WTC11 (cell line): ENCODE data around the gene RPTOR. TPM values are rescaled to one million over a fixed set of nuclear protein-coding genes. Genes with fewer than 3 reads are reported as not detected.
A peak's percentile ranks its signal among the peaks of the same experiment; 100 is the strongest.

Source experiments
- ATAC-seq: fragments of 200-7000 bp; cut with Tn5 transposase; 2 replicates; pipeline ENCODE4 v1.10.0; 2021; ENCODE audit warnings: mild to moderate bottlenecking, moderate library complexity
- CTCF ChIA-PET: fragments of 300-600 bp; sonication (Branson Sonifier 250); formaldehyde crosslinking; loops from one replicate; lab custom pipeline; 2021; ENCODE audit warnings: antibody characterized with exemption; lab: Charles Lee
- POLR2A ChIA-PET: fragments of 350-600 bp; sonication (Branson Sonifier 250); formaldehyde crosslinking; loops from one replicate; lab custom pipeline; 2021; ENCODE audit warnings: antibody characterized with exemption; lab: Charles Lee
- DNase-seq: peaks from one replicate; pipeline ENCODE4 v3.0.0; 2021; ENCODE audit warnings: low spot score
- H3K27ac Mint-ChIP-seq: 2 replicates; pipeline ENCODE4 v1.8.0; 2021; ENCODE audit warnings: mixed read lengths
- H3K27me3 Mint-ChIP-seq: 2 replicates; pipeline ENCODE4 v1.8.0; 2021; ENCODE audit warnings: low read depth, mild to moderate bottlenecking, moderate library complexity, mixed read lengths
- H3K36me3 Mint-ChIP-seq: 2 replicates; pipeline ENCODE4 v1.8.0; 2021; ENCODE audit warnings: mixed read lengths
- H3K4me1 Mint-ChIP-seq: 2 replicates; pipeline ENCODE4 v1.8.0; 2022; ENCODE audit warnings: mixed read lengths
- H3K4me3 Mint-ChIP-seq: 2 replicates; pipeline ENCODE4 v1.8.0; 2021; ENCODE audit warnings: mild to moderate bottlenecking, moderate library complexity, mixed read lengths
- H3K9me3 Mint-ChIP-seq: 2 replicates; pipeline ENCODE4 v1.8.0; 2021; ENCODE audit warnings: mixed read lengths
- AFF4 ChIP-seq: sonication (generic); formaldehyde crosslinking; IDR thresholded peaks from 2 replicates; pipeline ENCODE4 v1.8.1; 2023; ENCODE audit warnings: mild to moderate bottlenecking, missing genetic modification reagents, borderline replicate concordance
- ATF3 ChIP-seq: sonication (generic); formaldehyde crosslinking; conservative IDR thresholded peaks from 2 replicates; pipeline ENCODE4 v1.8.1; 2022; ENCODE audit warnings: mild to moderate bottlenecking, missing genetic modification reagents
- ATF6 ChIP-seq: sonication (generic); formaldehyde crosslinking; IDR thresholded peaks from 2 replicates; pipeline ENCODE4 v1.8.1; 2023; ENCODE audit warnings: mild to moderate bottlenecking, missing genetic modification reagents
- IRF2 ChIP-seq: sonication (generic); formaldehyde crosslinking; IDR thresholded peaks from 2 replicates; pipeline ENCODE4 v1.8.0; 2022; ENCODE audit warnings: low read depth, missing genetic modification reagents, borderline replicate concordance
- KAT7 ChIP-seq: sonication (generic); formaldehyde crosslinking; IDR thresholded peaks from 2 replicates; pipeline ENCODE4 v1.8.1; 2023; ENCODE audit warnings: missing genetic modification reagents, mild to moderate bottlenecking, borderline replicate concordance
- PRRX2 ChIP-seq: fragments of 250-450 bp; sonication (Bioruptor Pico); IDR thresholded peaks from 2 replicates; pipeline ENCODE4 v1.8.0; 2021; ENCODE audit warnings: mild to moderate bottlenecking
- TEAD4 ChIP-seq: sonication (generic); formaldehyde crosslinking; IDR thresholded peaks from 2 replicates; pipeline ENCODE4 v1.8.0; 2022; ENCODE audit warnings: mild to moderate bottlenecking, missing genetic modification reagents
- ZNF416 ChIP-seq: fragments of 250-450 bp; sonication (Bioruptor Pico); IDR thresholded peaks from 2 replicates; pipeline ENCODE4 v1.9.0; 2021; ENCODE audit warnings: mild to moderate bottlenecking, inconsistent platforms
- total RNA-seq: library from RNA; stranded (reverse); gene quantifications from 3 replicates; pipeline ENCODE4 v1.2.3, GENCODE V29; 2021
- TF ChIP-seq, protein P1 (sequence below): fragments of 250-450 bp; sonication (Bioruptor Pico); conservative IDR thresholded peaks from 2 replicates; pipeline ENCODE4 v1.9.0; 2021; ENCODE audit warnings: mild to moderate bottlenecking
- TF ChIP-seq, protein P2 (sequence below): sonication (generic); formaldehyde crosslinking; IDR thresholded peaks from 2 replicates; pipeline ENCODE4 v1.8.1; 2022; ENCODE audit warnings: mild to moderate bottlenecking, moderate library complexity, missing genetic modification reagents
- TF ChIP-seq, protein P3 (sequence below): fragments of 250-450 bp; sonication (Bioruptor Pico); IDR thresholded peaks from 2 replicates; pipeline ENCODE4 v1.9.0; 2021; ENCODE audit warnings: mild to moderate bottlenecking
- TF ChIP-seq, protein P4 (sequence below): sonication (generic); formaldehyde crosslinking; IDR thresholded peaks from 2 replicates; pipeline ENCODE4 v1.8.1; 2023; ENCODE audit warnings: mild to moderate bottlenecking, moderate library complexity, missing genetic modification reagents
- TF ChIP-seq, protein P5 (sequence below): sonication (generic); formaldehyde crosslinking; IDR thresholded peaks from 2 replicates; pipeline ENCODE4 v1.8.1; 2022; ENCODE audit warnings: missing genetic modification reagents, borderline replicate concordance
- TF ChIP-seq, protein P6 (sequence below): sonication (generic); formaldehyde crosslinking; IDR thresholded peaks from 2 replicates; pipeline ENCODE4 v1.8.0; 2023; ENCODE audit warnings: mild to moderate bottlenecking, missing genetic modification reagents

Gene RPTOR
- total RNA-seq, 1 experiment from 2014 or later: 41.0 TPM

DNA sequence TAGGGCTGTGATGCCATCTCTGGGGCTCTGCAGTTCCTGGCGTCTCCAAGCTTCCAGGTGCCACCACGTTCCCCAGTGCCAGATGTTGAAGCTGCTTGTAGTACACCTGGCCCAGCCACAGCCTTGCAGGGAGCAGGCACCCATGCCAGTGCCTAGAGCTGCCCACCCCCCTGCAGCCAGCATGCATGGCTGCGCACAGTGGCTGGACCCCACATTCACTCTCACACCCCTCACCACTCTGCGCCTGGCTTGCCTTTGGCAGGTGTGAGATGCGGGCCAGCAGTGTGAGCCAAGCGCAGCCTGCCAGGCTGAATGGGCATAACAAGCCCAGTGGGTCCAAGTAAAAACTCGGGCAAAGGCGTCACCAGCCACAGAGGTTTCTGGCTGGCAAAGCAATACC is 371.6 kb downstream of the RPTOR start:
- TF ChIP-seq, protein P1, sequence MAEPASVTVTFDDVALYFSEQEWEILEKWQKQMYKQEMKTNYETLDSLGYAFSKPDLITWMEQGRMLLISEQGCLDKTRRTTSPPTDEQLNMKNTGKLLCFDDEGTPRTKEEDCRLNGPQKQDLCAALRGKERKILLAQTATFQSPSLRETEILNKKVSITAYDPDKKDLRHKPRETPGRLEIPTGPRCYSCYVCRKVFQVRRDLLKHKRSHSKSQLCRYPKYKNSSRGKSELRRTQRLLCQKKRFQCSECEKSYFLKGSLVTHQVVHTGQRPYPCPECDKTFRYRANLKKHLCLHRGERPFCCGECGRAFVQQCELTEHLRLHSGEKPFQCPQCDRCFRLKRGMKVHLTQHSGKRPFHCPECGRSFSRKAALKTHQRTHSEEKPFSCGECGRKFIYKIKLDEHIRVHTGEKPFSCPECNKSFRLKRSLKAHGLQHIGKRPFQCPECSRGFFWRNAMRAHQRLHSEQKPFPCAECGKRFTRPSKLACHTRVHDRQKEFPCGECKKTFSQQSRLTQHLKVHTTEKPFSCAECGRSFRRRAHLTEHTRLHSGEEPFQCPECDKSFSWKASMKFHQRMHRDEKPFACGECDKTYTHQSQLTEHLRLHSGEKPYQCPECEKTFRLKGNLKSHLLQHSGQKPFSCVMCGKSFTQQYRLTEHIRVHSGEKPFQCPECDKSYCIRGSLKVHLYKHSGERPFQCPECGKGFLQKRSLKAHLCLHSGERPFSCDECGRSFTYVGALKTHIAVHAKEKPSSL (CRISPR knock-in tag): no peak
- TF ChIP-seq, protein P2, sequence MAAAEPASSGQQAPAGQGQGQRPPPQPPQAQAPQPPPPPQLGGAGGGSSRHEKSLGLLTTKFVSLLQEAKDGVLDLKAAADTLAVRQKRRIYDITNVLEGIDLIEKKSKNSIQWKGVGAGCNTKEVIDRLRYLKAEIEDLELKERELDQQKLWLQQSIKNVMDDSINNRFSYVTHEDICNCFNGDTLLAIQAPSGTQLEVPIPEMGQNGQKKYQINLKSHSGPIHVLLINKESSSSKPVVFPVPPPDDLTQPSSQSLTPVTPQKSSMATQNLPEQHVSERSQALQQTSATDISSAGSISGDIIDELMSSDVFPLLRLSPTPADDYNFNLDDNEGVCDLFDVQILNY (CRISPR knock-in tag): no peak
- TF ChIP-seq, protein P3, sequence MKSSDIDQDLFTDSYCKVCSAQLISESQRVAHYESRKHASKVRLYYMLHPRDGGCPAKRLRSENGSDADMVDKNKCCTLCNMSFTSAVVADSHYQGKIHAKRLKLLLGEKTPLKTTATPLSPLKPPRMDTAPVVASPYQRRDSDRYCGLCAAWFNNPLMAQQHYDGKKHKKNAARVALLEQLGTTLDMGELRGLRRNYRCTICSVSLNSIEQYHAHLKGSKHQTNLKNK (CRISPR knock-in tag): no peak
- TF ChIP-seq, protein P4, sequence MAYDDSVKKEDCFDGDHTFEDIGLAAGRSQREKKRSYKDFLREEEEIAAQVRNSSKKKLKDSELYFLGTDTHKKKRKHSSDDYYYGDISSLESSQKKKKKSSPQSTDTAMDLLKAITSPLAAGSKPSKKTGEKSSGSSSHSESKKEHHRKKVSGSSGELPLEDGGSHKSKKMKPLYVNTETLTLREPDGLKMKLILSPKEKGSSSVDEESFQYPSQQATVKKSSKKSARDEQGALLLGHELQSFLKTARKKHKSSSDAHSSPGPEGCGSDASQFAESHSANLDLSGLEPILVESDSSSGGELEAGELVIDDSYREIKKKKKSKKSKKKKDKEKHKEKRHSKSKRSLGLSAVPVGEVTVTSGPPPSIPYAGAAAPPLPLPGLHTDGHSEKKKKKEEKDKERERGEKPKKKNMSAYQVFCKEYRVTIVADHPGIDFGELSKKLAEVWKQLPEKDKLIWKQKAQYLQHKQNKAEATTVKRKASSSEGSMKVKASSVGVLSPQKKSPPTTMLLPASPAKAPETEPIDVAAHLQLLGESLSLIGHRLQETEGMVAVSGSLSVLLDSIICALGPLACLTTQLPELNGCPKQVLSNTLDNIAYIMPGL: no peak
- no peak for TF ChIP-seq IRF2 (CRISPR knock-in tag)
- no peak overlapping the region for H3K27ac Mint-ChIP-seq
- peaks cover 4% of the 10 kb centered on the region for H3K9me3 Mint-ChIP-seq
- H3K4me1 Mint-ChIP-seq: no peaks in the 10 kb centered on the region
- ChIA-PET POLR2A (no interaction called here), CTCF (interaction anchor here (1.7 kb wide), 1 partner anchor 17 kb away, joined by 5 read pairs; no protein-coding TSS in a partner anchor)
- ATAC-seq (no peak), DNase-seq (no peak)
- H3K36me3 Mint-ChIP-seq: peaks cover 22% of the 10 kb centered on the region
- no peak overlapping the region for H3K4me3 Mint-ChIP-seq
- no peaks in the 10 kb centered on the region for H3K27me3 Mint-ChIP-seq

GRCh38 chr17:80917716-80918560 is 373.3 kb downstream of the RPTOR start:
- no peaks in the 10 kb centered on the region for H3K27me3 Mint-ChIP-seq
- H3K4me3 Mint-ChIP-seq: no peak overlapping the region
- peaks cover 17% of the 10 kb centered on the region for H3K36me3 Mint-ChIP-seq
- CTCF ChIA-PET: interaction anchor here (1.1 to 1.6 kb wide), 3 partner anchors 19 to 20 kb away, joined by 3 to 6 read pairs (median 4); no protein-coding TSS in a partner anchor
- DNase-seq (no peak), ATAC-seq (no peak)
- peak overlapping the region; percentile 34 for H3K27ac Mint-ChIP-seq
- no peaks in the 10 kb centered on the region for H3K4me1 Mint-ChIP-seq
- POLR2A ChIA-PET: no interaction called here
- peaks cover 4% of the 10 kb centered on the region for H3K9me3 Mint-ChIP-seq
- TF ChIP-seq TEAD4: no peak
- TF ChIP-seq PRRX2: no peak
- TF ChIP-seq ATF6 (CRISPR knock-in tag): no peak
- TF ChIP-seq, protein P5, sequence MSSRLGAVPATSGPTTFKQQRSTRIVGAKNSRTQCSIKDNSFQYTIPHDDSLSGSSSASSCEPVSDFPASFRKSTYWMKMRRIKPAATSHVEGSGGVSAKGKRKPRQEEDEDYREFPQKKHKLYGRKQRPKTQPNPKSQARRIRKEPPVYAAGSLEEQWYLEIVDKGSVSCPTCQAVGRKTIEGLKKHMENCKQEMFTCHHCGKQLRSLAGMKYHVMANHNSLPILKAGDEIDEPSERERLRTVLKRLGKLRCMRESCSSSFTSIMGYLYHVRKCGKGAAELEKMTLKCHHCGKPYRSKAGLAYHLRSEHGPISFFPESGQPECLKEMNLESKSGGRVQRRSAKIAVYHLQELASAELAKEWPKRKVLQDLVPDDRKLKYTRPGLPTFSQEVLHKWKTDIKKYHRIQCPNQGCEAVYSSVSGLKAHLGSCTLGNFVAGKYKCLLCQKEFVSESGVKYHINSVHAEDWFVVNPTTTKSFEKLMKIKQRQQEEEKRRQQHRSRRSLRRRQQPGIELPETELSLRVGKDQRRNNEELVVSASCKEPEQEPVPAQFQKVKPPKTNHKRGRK (CRISPR knock-in tag): no peak
- TF ChIP-seq ZNF416 (CRISPR knock-in tag): no peak
- TF ChIP-seq AFF4 (CRISPR knock-in tag): no peak
- TF ChIP-seq, protein P6, sequence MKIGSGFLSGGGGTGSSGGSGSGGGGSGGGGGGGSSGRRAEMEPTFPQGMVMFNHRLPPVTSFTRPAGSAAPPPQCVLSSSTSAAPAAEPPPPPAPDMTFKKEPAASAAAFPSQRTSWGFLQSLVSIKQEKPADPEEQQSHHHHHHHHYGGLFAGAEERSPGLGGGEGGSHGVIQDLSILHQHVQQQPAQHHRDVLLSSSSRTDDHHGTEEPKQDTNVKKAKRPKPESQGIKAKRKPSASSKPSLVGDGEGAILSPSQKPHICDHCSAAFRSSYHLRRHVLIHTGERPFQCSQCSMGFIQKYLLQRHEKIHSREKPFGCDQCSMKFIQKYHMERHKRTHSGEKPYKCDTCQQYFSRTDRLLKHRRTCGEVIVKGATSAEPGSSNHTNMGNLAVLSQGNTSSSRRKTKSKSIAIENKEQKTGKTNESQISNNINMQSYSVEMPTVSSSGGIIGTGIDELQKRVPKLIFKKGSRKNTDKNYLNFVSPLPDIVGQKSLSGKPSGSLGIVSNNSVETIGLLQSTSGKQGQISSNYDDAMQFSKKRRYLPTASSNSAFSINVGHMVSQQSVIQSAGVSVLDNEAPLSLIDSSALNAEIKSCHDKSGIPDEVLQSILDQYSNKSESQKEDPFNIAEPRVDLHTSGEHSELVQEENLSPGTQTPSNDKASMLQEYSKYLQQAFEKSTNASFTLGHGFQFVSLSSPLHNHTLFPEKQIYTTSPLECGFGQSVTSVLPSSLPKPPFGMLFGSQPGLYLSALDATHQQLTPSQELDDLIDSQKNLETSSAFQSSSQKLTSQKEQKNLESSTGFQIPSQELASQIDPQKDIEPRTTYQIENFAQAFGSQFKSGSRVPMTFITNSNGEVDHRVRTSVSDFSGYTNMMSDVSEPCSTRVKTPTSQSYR (CRISPR knock-in tag): no peak
- no peak for TF ChIP-seq ATF3 (CRISPR knock-in tag)
- no peak for TF ChIP-seq KAT7 (CRISPR knock-in tag)
